Measurements from ENCODE around the gene CLPTM1L.
A peak's percentile ranks its signal among the peaks of the same experiment; 100 is the strongest.
"Not testable (repeated sequence)": the region's sequence is repeated elsewhere in the genome, so short reads cannot be mapped to it uniquely, and the experiment has no call there.

Gene CLPTM1L

GRCh38 chr5:1343315-1343751 is 1.6 kb downstream of the CLPTM1L start:
- Histone ChIP-seq H2AFZ (ENCODE audit: low read length) (no peak overlapping the region), H3K9me2 (replicated peaks; ENCODE audit: low read depth, low read length) (no peaks in the 10 kb centered on the region), H3K9ac (ENCODE audit: low read depth, low read length, poor library complexity, severe bottlenecking) (peak overlapping the region; percentile 96), H3K4me3 (ENCODE audit: low read length, poor library complexity, severe bottlenecking) (peak overlapping the region; percentile 98), H3K4me1 (ENCODE audit: insufficient read depth, low read length, poor library complexity, severe bottlenecking) (peaks cover 58% of the 10 kb centered on the region), H4K20me1 (ENCODE audit: insufficient read depth, low read length, poor library complexity, severe bottlenecking) (peaks cover 37% of the 10 kb centered on the region), H3K79me2 (ENCODE audit: insufficient read depth, low read length) (peaks cover 72% of the 10 kb centered on the region), H3F3A (ENCODE audit: low read depth) (no peaks in the 10 kb centered on the region), H3K27me3 (ENCODE audit: insufficient read depth, low read length, poor library complexity, severe bottlenecking) (no peaks in the 10 kb centered on the region), H3K4me2 (ENCODE audit: low read depth, low read length, poor library complexity, severe bottlenecking) (peak overlapping the region; percentile 99), H3K9me3 (ENCODE audit: insufficient read depth, low read depth, low read length) (no peaks in the 10 kb centered on the region), H3K36me3 (ENCODE audit: insufficient read depth, low read length) (peaks cover 33% of the 10 kb centered on the region)
- TF ChIP-seq CTCF (conservative IDR thresholded peaks at IDR 0.05; ENCODE audit: low read length) (no peak), EZH2phosphoT487 (IDR thresholded peaks at IDR 0.05; ENCODE audit: borderline replicate concordance) (no peak)

- H4K20me1 ChIP-seq (ENCODE audit: insufficient read depth, low read length, poor library complexity, severe bottlenecking), result peaks cover 42% of the 10 kb centered on the region
- peaks cover 39% of the 10 kb centered on the region for H3K36me3 ChIP-seq (ENCODE audit: insufficient read depth, low read length)
- peaks cover 53% of the 10 kb centered on the region for H3K4me1 ChIP-seq (ENCODE audit: insufficient read depth, low read length, poor library complexity, severe bottlenecking)
- H2AFZ ChIP-seq (ENCODE audit: low read length); H3K27me3 ChIP-seq (ENCODE audit: insufficient read depth, low read length, poor library complexity, severe bottlenecking); H3K9me3 ChIP-seq (ENCODE audit: insufficient read depth, low read depth, low read length); H3K9me2 ChIP-seq (replicated peaks; ENCODE audit: low read depth, low read length); H3F3A ChIP-seq (ENCODE audit: low read depth): not testable (repeated sequence)
- peak overlapping the region; percentile 99 for H3K4me2 ChIP-seq (ENCODE audit: low read depth, low read length, poor library complexity, severe bottlenecking)
- H3K9ac ChIP-seq (ENCODE audit: low read depth, low read length, poor library complexity, severe bottlenecking), result peak overlapping the region; percentile 96
- H3K4me3 ChIP-seq (ENCODE audit: low read length, poor library complexity, severe bottlenecking), result peak overlapping the region; percentile 98
- peaks cover 78% of the 10 kb centered on the region for H3K79me2 ChIP-seq (ENCODE audit: insufficient read depth, low read length)
Measured at GRCh38 chr5:1342711-1343110, 2.2 kb downstream of the CLPTM1L start.

DNA sequence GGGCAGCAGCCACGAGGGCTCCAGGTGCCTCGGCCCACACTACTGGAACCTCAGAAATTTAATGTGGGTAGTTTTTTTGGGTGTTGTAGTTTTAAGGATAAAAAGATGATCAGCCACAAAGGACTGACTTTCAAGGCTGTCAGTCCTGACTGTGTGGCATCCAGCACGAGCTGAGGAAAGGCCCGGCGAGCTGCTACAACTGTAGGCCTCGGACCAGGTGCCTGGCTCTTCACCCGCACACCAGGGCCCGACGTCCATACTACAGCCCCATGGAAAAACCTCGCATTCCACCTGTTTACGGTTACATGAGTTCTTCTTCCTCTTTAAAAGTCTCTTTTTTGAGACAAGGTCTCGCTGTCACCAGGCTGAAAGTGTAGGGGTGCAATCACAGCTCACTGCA is 2.6 kb downstream of the CLPTM1L start:
- TF ChIP-seq CTCF (conservative IDR thresholded peaks at IDR 0.05; ENCODE audit: low read length), result no peak
- TF ChIP-seq EZH2phosphoT487 (IDR thresholded peaks at IDR 0.05; ENCODE audit: borderline replicate concordance), result no peak
- H4K20me1 ChIP-seq (ENCODE audit: insufficient read depth, low read length, poor library complexity, severe bottlenecking), result peaks cover 43% of the 10 kb centered on the region
- H3K4me3 ChIP-seq (ENCODE audit: low read length, poor library complexity, severe bottlenecking), result peak overlapping the region; percentile 98
- peaks cover 49% of the 10 kb centered on the region for H3K4me1 ChIP-seq (ENCODE audit: insufficient read depth, low read length, poor library complexity, severe bottlenecking)
- H3K4me2 ChIP-seq (ENCODE audit: low read depth, low read length, poor library complexity, severe bottlenecking), result peak overlapping the region; percentile 99
- H2AFZ ChIP-seq (ENCODE audit: low read length), result no peak overlapping the region
- peaks cover 44% of the 10 kb centered on the region for H3K36me3 ChIP-seq (ENCODE audit: insufficient read depth, low read length)
- no peaks in the 10 kb centered on the region for H3F3A ChIP-seq (ENCODE audit: low read depth)
- H3K27me3 ChIP-seq (ENCODE audit: insufficient read depth, low read length, poor library complexity, severe bottlenecking), result no peaks in the 10 kb centered on the region
- H3K9me2 ChIP-seq (replicated peaks; ENCODE audit: low read depth, low read length), result no peaks in the 10 kb centered on the region
- no peaks in the 10 kb centered on the region for H3K9me3 ChIP-seq (ENCODE audit: insufficient read depth, low read depth, low read length)
- H3K79me2 ChIP-seq (ENCODE audit: insufficient read depth, low read length), result peaks cover 80% of the 10 kb centered on the region
- peak overlapping the region; percentile 59 for H3K9ac ChIP-seq (ENCODE audit: low read depth, low read length, poor library complexity, severe bottlenecking)

GRCh38 chr5:1341863-1342262 is 3.0 kb downstream of the CLPTM1L start:
- Histone ChIP-seq H3K27me3 (ENCODE audit: insufficient read depth, low read length, poor library complexity, severe bottlenecking) (no peaks in the 10 kb centered on the region), H3K4me2 (ENCODE audit: low read depth, low read length, poor library complexity, severe bottlenecking) (peak overlapping the region; percentile 99), H3K36me3 (ENCODE audit: insufficient read depth, low read length) (peaks cover 48% of the 10 kb centered on the region)

DNA sequence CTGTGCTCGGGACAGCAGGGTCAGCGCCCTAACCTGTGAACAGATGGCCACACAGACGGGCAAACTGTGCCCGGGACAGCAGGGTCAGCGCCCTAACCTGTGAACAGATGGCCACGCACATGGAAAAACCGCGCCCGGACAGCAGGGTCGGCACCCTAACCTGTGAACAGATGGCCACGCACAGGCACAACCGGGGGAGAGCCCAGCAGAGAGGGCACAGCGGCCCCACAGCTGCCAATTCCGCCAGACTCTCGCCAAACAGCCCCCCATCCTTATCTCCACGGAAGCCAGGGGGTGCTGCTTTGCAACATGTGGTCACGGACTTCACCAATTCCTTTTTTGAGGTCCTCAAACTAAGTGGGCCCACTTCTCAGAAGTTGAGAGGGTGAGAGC is 5.1 kb downstream of the CLPTM1L start:
- peaks cover 37% of the 10 kb centered on the region for H3K4me1 ChIP-seq (ENCODE audit: insufficient read depth, low read length, poor library complexity, severe bottlenecking)
- not testable (repeated sequence) for H3F3A ChIP-seq (ENCODE audit: low read depth); H3K27me3 ChIP-seq (ENCODE audit: insufficient read depth, low read length, poor library complexity, severe bottlenecking); H3K9me3 ChIP-seq (ENCODE audit: insufficient read depth, low read depth, low read length); H3K9me2 ChIP-seq (replicated peaks; ENCODE audit: low read depth, low read length); H3K4me3 ChIP-seq (ENCODE audit: low read length, poor library complexity, severe bottlenecking); H2AFZ ChIP-seq (ENCODE audit: low read length)
- peak overlapping the region; percentile 99 for H3K4me2 ChIP-seq (ENCODE audit: low read depth, low read length, poor library complexity, severe bottlenecking)
- H3K9ac ChIP-seq (ENCODE audit: low read depth, low read length, poor library complexity, severe bottlenecking), result peak overlapping the region; percentile 44
- peaks cover 90% of the 10 kb centered on the region for H3K79me2 ChIP-seq (ENCODE audit: insufficient read depth, low read length)
- H4K20me1 ChIP-seq (ENCODE audit: insufficient read depth, low read length, poor library complexity, severe bottlenecking), result peaks cover 66% of the 10 kb centered on the region
- H3K36me3 ChIP-seq (ENCODE audit: insufficient read depth, low read length), result peaks cover 67% of the 10 kb centered on the region

More at GRCh38 chr5:1341863-1342262, 3.0 kb downstream of the CLPTM1L start:
- peak overlapping the region; percentile 98 for H3K4me3 ChIP-seq (ENCODE audit: low read length, poor library complexity, severe bottlenecking)
- no peak overlapping the region for H2AFZ ChIP-seq (ENCODE audit: low read length)
- H3K79me2 ChIP-seq (ENCODE audit: insufficient read depth, low read length), result peaks cover 84% of the 10 kb centered on the region
- no peaks in the 10 kb centered on the region for H3F3A ChIP-seq (ENCODE audit: low read depth)
- H3K4me1 ChIP-seq (ENCODE audit: insufficient read depth, low read length, poor library complexity, severe bottlenecking), result peaks cover 45% of the 10 kb centered on the region
- H4K20me1 ChIP-seq (ENCODE audit: insufficient read depth, low read length, poor library complexity, severe bottlenecking), result peaks cover 47% of the 10 kb centered on the region
- TF ChIP-seq CTCF (conservative IDR thresholded peaks at IDR 0.05; ENCODE audit: low read length) (no peak), EZH2phosphoT487 (IDR thresholded peaks at IDR 0.05; ENCODE audit: borderline replicate concordance) (no peak)
- no peaks in the 10 kb centered on the region for H3K9me3 ChIP-seq (ENCODE audit: insufficient read depth, low read depth, low read length)
- H3K9ac ChIP-seq (ENCODE audit: low read depth, low read length, poor library complexity, severe bottlenecking), result peak overlapping the region; percentile 59
- no peaks in the 10 kb centered on the region for H3K9me2 ChIP-seq (replicated peaks; ENCODE audit: low read depth, low read length)

Data from Loucy (cell line).